ENCODE results near the gene LAMB3. TPM values are rescaled to one million over a fixed set of nuclear protein-coding genes. Genes with fewer than 3 reads are reported as not detected.
A peak's percentile ranks its signal among the peaks of the same experiment; 100 is the strongest.

LAMB3 gene
- polyA plus RNA-seq, 3 donors = 1.1 to 1.4 (median 1.2) TPM

- DNase-seq = no peak
These were observed 14.9 kb upstream of the LAMB3 start for GRCh38 chr1:209667103-209667502.

DNA sequence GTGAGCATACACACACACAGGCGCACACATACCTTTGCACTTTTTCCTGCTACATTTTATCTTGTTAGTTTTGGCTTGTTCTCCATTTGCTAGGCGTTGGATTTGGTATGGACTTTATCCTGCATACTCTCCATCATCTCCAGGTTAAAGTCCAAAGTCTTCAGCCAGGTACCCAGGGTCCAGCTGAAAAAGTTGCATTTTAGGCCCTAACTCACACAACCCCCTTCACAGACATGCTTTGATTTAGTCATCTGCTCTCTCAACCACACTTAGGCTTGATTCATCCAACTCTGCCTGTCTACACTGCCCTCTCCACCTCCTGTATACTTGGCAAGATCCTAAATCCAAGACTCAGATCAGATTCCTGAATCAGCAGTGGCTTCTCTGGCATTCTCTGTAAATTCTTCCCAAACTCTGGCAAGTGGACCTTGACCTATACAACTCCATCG, 10.7 kb upstream of the LAMB3 start:
- DNase-seq = no peak

DNA sequence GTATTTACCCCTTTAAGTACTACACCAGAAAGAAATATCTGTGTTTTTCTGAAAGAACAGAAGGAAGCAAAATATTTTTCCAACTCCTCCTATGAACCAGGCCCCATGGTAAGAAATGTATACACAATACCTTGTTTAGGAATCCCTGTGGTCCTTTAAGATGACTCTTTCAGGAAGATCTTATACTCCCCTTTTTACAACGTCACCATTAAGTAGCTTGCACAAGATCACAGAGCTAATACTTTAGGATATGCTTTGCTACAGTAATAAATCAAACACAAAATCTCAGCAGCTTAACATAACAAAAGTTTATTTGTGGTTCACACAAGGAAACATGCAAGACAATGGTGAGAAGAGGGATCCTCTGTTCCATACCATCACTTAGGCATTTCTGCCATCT, 8.8 kb upstream of the LAMB3 start:
- no peak for DNase-seq

DNA sequence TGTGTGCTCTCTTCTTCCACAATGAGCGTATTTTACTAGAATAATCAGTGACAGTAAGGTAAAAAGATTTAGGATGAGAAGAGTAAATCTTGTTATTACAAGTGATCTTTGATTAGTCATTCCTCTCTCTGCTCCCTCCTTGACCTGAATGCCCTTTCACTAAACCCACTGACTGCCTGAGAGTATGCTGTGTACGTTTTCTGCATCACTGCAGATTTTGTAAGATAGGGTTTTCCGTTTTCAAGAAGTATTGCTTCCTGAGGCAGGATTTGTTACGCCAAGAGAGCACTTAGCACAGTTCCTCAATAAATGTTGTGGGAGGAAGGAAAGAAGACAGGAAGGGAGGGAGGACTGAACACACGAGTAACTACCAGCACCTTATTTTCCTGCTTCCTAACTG, 7.7 kb upstream of the LAMB3 start:
- no peak for DNase-seq

DNA sequence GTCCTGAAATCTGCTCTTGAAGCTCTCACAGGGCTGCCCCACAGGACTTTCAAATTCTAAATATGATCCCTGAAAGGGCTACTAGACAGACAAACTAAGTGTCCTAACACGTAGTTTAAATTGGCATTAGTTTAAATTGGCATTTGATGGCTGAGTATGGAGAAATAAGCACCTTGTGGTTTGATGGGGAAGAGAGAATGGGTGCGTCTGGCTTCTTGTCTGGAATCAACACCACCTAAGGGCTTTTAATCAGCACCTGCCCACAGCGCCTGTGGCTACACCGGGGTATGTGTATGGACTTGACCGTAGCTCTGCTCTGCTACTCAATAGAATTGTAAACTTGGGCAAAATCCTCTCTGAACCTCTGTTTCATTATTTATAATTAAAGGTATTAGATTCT, 5.7 kb upstream of the LAMB3 start:
- no peak for DNase-seq

- no peak for DNase-seq
These were observed 5.1 kb upstream of the LAMB3 start for GRCh38 chr1:209657140-209657879.

DNA sequence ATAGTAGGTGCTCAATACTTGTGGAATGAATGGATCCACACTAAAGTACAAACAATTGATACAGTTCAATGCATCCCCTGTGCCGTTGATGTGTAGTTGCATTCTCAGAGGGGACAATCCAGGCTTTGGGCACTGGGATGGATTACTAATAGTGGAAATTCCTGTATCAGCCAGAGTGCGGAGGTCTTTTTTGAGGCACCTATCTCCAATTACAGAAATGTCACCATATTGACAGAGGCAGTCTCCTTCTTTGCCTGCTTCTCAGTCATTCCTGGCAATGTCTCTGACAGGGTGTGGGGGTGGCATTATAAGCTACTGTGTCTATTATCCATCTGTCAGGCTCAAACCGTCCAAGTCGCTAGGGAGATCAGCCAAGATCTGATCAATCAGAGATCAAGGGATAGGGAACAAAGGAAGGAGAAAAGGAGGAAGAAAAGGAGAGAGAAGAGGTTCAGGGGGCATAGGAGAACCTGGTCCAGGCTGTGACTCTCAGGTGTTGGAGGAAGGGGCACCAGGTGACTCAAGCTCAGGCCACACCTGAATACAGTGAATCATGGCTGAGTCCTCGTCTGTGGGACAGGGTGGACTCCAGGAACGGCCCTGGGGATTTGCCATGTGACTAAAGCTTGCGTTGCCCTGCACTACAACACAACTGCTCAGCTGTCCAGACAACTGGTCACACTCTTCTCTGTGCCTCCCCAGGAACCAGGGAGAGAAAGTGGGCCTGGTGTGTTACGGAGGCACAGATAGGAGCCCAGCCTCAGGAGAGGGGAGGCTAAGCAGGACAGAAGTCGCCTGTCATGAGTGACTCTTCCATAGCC, 3.4 kb upstream of the LAMB3 start:
- no peak for DNase-seq

GRCh38 chr1:209653915-209654351, 1.7 kb upstream of the LAMB3 start:
- DNase-seq = no peak

DNA sequence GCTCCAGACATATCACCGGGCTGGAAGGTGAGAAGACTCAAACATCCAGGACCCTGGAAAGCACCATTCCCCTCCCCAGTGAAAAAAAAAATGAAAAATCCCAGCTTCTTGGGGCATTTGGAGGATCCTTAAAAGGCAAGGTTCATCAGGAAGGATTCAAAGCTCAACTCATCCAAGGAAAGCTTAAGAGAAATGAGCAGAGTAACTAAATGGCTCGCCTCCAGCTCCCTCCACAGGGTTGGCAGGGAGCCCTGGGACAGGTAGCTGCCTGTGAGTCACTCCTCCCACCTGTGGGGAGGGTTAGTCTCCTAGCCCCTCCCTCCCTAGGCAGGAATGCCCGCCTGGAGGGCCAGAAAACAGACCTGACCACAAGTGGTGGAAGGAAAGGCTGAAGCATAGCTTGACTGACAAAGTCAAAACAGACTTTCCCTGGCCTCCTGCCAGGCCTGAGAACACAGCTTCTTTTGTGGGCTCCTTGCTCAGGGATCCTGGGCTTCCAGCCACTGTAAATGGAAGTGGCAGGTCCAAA, 712 bp upstream of the LAMB3 start:
- DNase-seq = peak; percentile 65

DNA sequence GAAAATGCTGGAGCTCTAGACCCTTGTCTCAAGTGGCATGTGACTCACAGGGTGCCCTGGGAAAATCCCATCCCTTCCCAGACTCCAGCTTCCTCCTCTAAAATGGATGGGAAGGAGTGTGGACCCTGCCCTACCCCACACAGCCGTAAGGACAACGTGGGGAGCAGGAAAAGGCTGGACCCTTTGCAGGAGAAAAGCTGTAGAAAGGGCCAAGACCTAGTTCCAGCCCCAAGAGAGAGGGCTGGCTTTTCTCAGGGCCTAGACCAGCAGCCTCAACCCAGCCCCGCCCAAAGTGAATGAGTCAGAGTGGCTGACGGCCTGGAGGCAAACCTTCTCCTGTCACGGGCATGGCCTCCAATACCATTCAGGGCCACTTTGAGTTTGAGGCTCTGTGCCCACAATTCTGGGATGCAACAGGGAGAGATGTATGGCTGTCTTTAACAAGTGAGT, 1.1 kb downstream of the LAMB3 start:
- no peak for DNase-seq

DNA sequence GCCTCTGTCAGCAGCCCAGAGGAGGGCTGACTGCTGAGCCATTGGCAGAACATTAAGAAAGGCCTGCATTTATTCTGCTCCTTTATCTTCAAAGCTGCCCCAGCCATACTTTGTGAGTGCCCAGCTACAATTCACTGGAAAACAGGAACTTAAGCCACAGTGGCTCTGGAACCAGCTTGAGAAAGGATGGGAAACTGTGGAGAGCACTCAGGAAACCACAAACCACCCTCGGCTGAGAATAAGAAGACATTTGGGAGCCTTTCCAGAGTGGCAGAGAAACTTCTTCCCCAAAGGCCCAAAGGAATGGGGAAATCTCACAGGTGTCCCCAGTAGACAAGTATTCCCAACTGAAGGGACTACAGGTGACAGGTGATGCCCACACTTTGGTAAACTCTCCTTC, 1.8 kb downstream of the LAMB3 start:
- DNase-seq = no peak

- DNase-seq = no peak
These were observed 3.1 kb downstream of the LAMB3 start for GRCh38 chr1:209648931-209649776.

DNA sequence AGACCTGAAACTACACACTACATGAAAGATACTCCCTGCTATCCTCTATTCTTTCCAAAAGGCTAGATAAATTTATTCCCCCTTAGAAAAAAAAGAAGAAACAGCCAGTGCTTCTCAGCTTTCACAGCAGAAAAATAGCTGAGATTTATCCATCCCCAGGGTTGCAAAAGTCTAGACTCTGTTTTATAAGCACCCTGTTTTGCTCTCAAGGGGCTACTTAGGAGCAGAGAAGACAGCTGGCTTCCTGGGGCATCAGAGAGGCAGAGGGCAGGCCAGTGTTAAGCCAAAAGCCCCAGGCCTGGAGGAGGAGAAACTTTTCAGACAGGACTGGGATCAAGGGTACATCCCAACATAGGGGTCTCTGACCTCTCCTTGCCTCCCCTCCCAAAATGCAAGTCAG, 3.9 kb downstream of the LAMB3 start:
- no peak for DNase-seq

GRCh38 chr1:209647156-209647555, 5.1 kb downstream of the LAMB3 start:
- no peak for DNase-seq

DNA sequence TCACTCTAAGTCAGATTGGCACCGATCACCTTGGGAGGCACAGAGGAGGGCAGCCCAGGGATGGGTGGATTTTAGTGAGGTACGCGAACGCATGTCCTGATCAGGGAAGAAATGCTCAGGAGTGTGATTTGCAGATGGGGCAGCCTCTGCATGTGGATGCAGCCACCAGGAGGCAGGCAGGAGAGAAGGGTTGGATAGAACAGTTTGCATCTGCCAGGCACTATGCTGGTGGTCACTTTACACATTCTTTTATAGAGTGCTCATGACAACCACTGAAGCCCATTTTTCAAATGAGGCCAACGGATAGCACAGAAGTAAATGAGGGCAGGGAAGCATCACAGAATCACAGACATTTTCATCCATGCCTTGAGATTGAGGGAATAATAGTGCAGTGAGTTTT, 5.7 kb downstream of the LAMB3 start:
- no peak for DNase-seq

GRCh38 chr1:209645574-209646452, 6.4 kb downstream of the LAMB3 start:
- no peak for DNase-seq

GRCh38 chr1:209643285-209644020, 8.8 kb downstream of the LAMB3 start:
- DNase-seq = no peak

- no peak for DNase-seq
These were observed 9.4 kb downstream of the LAMB3 start for GRCh38 chr1:209642816-209643215.

GRCh38 chr1:209641832-209642172, 10.4 kb downstream of the LAMB3 start:
- peak; percentile 84 for DNase-seq

- DNase-seq = no peak
These were observed 16.4 kb downstream of the LAMB3 start for GRCh38 chr1:209635850-209636249.

Measured in renal pelvis (tissue), 4 donors.